SU-DHL-6 (cell line): ENCODE results near the gene FGB.

ENCODE experiments used
- H2AFZ ChIP-seq: fragments of 200-600 bp; sonication (generic); 2 replicates; pipeline ENCODE4 v1.6.1; 2014; ENCODE audit warnings: low read depth, mild to moderate bottlenecking, moderate library complexity, mixed read lengths, antibody characterized with exemption, low read length; ENCODE audit not compliant: severe bottlenecking
- H3F3A ChIP-seq: fragments of 200-600 bp; shearing (Covaris generic); 2 replicates; pipeline ENCODE4 v1.6.0; 2016; ENCODE audit warnings: antibody characterized with exemption, mild to moderate bottlenecking; ENCODE audit not compliant: insufficient read depth
- H3K27ac ChIP-seq: fragments of 200-600 bp; sonication (generic); 2 replicates; pipeline ENCODE4 v1.5.1; 2016; ENCODE audit warnings: low read depth, mild to moderate bottlenecking, low read length, moderate library complexity, mixed read lengths
- H3K27me3 ChIP-seq: fragments of 200-600 bp; sonication (generic), shearing (Covaris generic); 2 replicates; pipeline ENCODE4 v1.6.0; 2014; ENCODE audit warnings: mild to moderate bottlenecking, low read length
- H3K36me3 ChIP-seq: fragments of 200-600 bp; sonication (generic); 2 replicates; pipeline ENCODE4 v1.6.1; 2014; ENCODE audit warnings: mild to moderate bottlenecking, low read length, mixed read lengths
- H3K4me2 ChIP-seq: fragments of 300-600, 200-600 bp; shearing (Covaris generic), sonication (generic); 2 replicates; pipeline ENCODE4 v1.6.0; 2014; ENCODE audit warnings: low read length, low read depth, mild to moderate bottlenecking; ENCODE audit not compliant: poor library complexity, severe bottlenecking
- H3K4me3 ChIP-seq: fragments of 200-600 bp; sonication (generic); 2 replicates; pipeline ENCODE4 v1.5.1; 2014; ENCODE audit warnings: antibody characterized with exemption, low read length, mild to moderate bottlenecking, mixed read lengths; ENCODE audit not compliant: insufficient read depth, poor library complexity, severe bottlenecking
- H3K79me2 ChIP-seq: fragments of 200-600 bp; sonication (generic); 2 replicates; pipeline ENCODE4 v1.6.1; 2014; ENCODE audit warnings: mild to moderate bottlenecking, low read length, moderate library complexity; ENCODE audit not compliant: insufficient read depth
- H3K9ac ChIP-seq: fragments of 200-600 bp; sonication (generic); 2 replicates; pipeline ENCODE4 v1.7.0; 2014; ENCODE audit warnings: mild to moderate bottlenecking, low read length
- H3K9me2 ChIP-seq: fragments of 200-600 bp; sonication (generic); replicated peaks from 2 replicates; pipeline ENCODE4 v1.6.1; 2014; ENCODE audit warnings: low read length; ENCODE audit not compliant: insufficient read depth
- H3K9me3 ChIP-seq: fragments of 200-600 bp; sonication (generic); 2 replicates; pipeline ENCODE4 v1.6.1; 2014; ENCODE audit warnings: low read length, mixed read lengths; ENCODE audit not compliant: insufficient read depth
- H4K20me1 ChIP-seq: fragments of 200-600 bp; sonication (generic); 2 replicates; pipeline ENCODE4 v1.6.1; 2014; ENCODE audit warnings: low read depth, mild to moderate bottlenecking, antibody characterized with exemption, low read length, moderate library complexity, mixed read lengths
- CTCF ChIP-seq: fragments of 200-600 bp; sonication (generic); IDR thresholded peaks from one replicate; pipeline ENCODE4 v1.5.1; 2017; ENCODE audit warnings: antibody characterized with exemption, mild to moderate bottlenecking, low read length, moderate library complexity; ENCODE audit not compliant: insufficient read depth, poor library complexity, severe bottlenecking
- EZH2phosphoT487 ChIP-seq: fragments of 200-600 bp; sonication (generic), shearing (Covaris generic); conservative IDR thresholded peaks from 2 replicates; pipeline ENCODE4 v1.6.1; 2018; ENCODE audit warnings: mild to moderate bottlenecking, antibody characterized with exemption, low read length, moderate library complexity, mixed read lengths

Gene FGB

GRCh38 chr4:154562697-154563254 lies at the start of gene FGB:
Gene FGB (plus strand): TSS chr4:154563011. CDS start chr4:154563019, 8 bp downstream.
- no peaks in the 10 kb centered on the region for H3F3A ChIP-seq
- no peak for TF ChIP-seq CTCF
- TF ChIP-seq EZH2phosphoT487: no peak
- H2AFZ ChIP-seq: no peak within 1 kb of the TSS
- no peaks in the 10 kb centered on the region for H4K20me1 ChIP-seq
- H3K79me2 ChIP-seq: no peaks in the 10 kb centered on the region
- H3K9me2 ChIP-seq: no peaks in the 10 kb centered on the region
- no peak within 1 kb of the TSS for H3K4me2 ChIP-seq
- no peak within 1 kb of the TSS for H3K4me3 ChIP-seq
- H3K9me3 ChIP-seq: no peaks in the 10 kb centered on the region
- no peaks in the 10 kb centered on the region for H3K27me3 ChIP-seq
- H3K36me3 ChIP-seq: no peaks in the 10 kb centered on the region
- H3K27ac ChIP-seq: no peak within 1 kb of the TSS
- no peak within 1 kb of the TSS for H3K9ac ChIP-seq

- Histone ChIP-seq H3K27me3 (no peaks in the 10 kb centered on the region), H3K27ac (no peak overlapping the region), H3F3A (no peaks in the 10 kb centered on the region), H3K36me3 (no peaks in the 10 kb centered on the region), H4K20me1 (no peaks in the 10 kb centered on the region), H3K79me2 (no peaks in the 10 kb centered on the region), H3K9me3 (no peaks in the 10 kb centered on the region), H3K9me2 (no peaks in the 10 kb centered on the region), H3K4me3 (no peak overlapping the region), H3K4me2 (no peak overlapping the region), H2AFZ (no peak overlapping the region), H3K9ac (no peak overlapping the region)
- TF ChIP-seq EZH2phosphoT487 (no peak), CTCF (no peak)
These were observed 46.3 kb upstream of the FGB start for GRCh38 chr4:154516318-154517029.

GRCh38 chr4:154517591-154517990 lies 45.2 kb upstream of the FGB start:
- Histone ChIP-seq H2AFZ (no peak overlapping the region), H3K27me3 (no peaks in the 10 kb centered on the region), H3K9me2 (no peaks in the 10 kb centered on the region), H3F3A (no peaks in the 10 kb centered on the region), H3K9me3 (no peaks in the 10 kb centered on the region), H3K79me2 (no peaks in the 10 kb centered on the region), H4K20me1 (no peaks in the 10 kb centered on the region), H3K4me3 (no peak overlapping the region), H3K27ac (no peak overlapping the region), H3K4me2 (no peak overlapping the region), H3K9ac (no peak overlapping the region), H3K36me3 (no peaks in the 10 kb centered on the region)
- TF ChIP-seq EZH2phosphoT487 (no peak), CTCF (no peak)
